Esophagus muscularis mucosa (tissue), 3 donors: ENCODE measurements around the gene DRAP1.

ENCODE experiments used
- CTCF ChIP-seq, 3 experiments: fragments of 200-600 bp in 2 of 3; fragments of 450-650 bp in 1 of 3; sonication (generic) in 2 of 3; IDR thresholded peaks; one replicate each; pipeline ENCODE4 v1.5.1; 2017 to 2019; ENCODE audit warnings: antibody characterized with exemption in 3 of 3, mild to moderate bottlenecking in 2 of 3, moderate library complexity in 1 of 3
- POLR2AphosphoS5 ChIP-seq, 2 donors: sonication (generic); formaldehyde crosslinking; IDR thresholded peaks; one replicate each; pipeline ENCODE4 v1.6.1; 2017; ENCODE audit warnings: antibody characterized with exemption in 2 of 2

DNA sequence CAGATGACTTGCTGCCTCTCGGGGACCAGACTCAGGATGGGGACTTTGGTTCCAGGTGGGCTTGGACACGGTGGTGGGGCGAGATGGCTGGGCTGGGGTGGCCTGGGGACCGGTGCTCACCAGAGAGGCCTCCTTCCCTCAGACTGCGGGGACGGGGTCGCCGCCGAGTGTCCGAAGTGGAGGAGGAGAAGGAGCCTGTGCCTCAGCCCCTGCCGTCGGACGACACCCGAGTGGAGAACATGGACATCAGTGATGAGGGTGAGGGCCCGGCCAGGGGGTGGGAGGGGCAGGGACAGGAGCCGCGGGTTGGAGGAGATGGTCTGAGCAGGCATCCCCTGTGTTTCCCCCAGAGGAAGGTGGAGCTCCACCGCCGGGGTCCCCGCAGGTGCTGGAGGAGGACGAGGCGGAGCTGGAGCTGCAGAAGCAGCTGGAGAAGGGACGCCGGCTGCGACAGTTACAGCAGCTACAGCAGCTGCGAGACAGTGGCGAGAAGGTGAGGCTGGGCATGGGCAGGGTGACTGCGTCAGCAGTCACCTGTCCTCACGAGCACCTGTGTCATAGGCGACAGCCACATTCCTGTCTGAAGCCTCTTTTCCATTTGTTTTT is 48.2 kb downstream of the DRAP1 start:
- TF ChIP-seq CTCF (IDR thresholded peaks at IDR 0.05) = no peak
- TF ChIP-seq POLR2AphosphoS5 (IDR thresholded peaks at IDR 0.05) = no peak
